ENCODE measurements around the gene ANK2.

The ANK2 gene

GRCh38 chr4:113141901-113142346, 92.5 kb downstream of the ANK2 start:
- H3K4me3 ChIP-seq (ENCODE audit: insufficient read depth, low read length, poor library complexity, severe bottlenecking), result no peak overlapping the region
- H3K36me3 ChIP-seq (ENCODE audit: low read length), result no peaks in the 10 kb centered on the region
- TF ChIP-seq EZH2phosphoT487 (conservative IDR thresholded peaks at IDR 0.05; ENCODE audit: low read length) (no peak), CTCF (IDR thresholded peaks at IDR 0.05; ENCODE audit: insufficient read depth, low read length, poor library complexity, severe bottlenecking) (no peak)
- H3K27me3 ChIP-seq (ENCODE audit: low read length), result no peaks in the 10 kb centered on the region
- H3K9me2 ChIP-seq (replicated peaks; ENCODE audit: insufficient read depth, low read length), result no peaks in the 10 kb centered on the region
- H3K4me2 ChIP-seq (ENCODE audit: low read depth, low read length, poor library complexity, severe bottlenecking), result no peak overlapping the region
- no peaks in the 10 kb centered on the region for H4K20me1 ChIP-seq (ENCODE audit: low read depth, low read length)
- no peak overlapping the region for H3K27ac ChIP-seq (ENCODE audit: low read depth, low read length)
- H3K9me3 ChIP-seq (ENCODE audit: insufficient read depth, low read length), result no peaks in the 10 kb centered on the region
- H3F3A ChIP-seq (ENCODE audit: insufficient read depth), result no peaks in the 10 kb centered on the region
- H2AFZ ChIP-seq (ENCODE audit: low read depth, low read length, severe bottlenecking), result no peak overlapping the region
- no peak overlapping the region for H3K9ac ChIP-seq (ENCODE audit: low read length)
- H3K79me2 ChIP-seq (ENCODE audit: insufficient read depth, low read length), result no peaks in the 10 kb centered on the region

- Histone ChIP-seq H2AFZ (ENCODE audit: low read depth, low read length, severe bottlenecking) (no peak overlapping the region), H3K9ac (ENCODE audit: low read length) (no peak overlapping the region), H4K20me1 (ENCODE audit: low read depth, low read length) (no peaks in the 10 kb centered on the region), H3K27me3 (ENCODE audit: low read length) (no peaks in the 10 kb centered on the region), H3K9me2 (replicated peaks; ENCODE audit: insufficient read depth, low read length) (no peaks in the 10 kb centered on the region), H3K79me2 (ENCODE audit: insufficient read depth, low read length) (no peaks in the 10 kb centered on the region), H3K4me2 (ENCODE audit: low read depth, low read length, poor library complexity, severe bottlenecking) (no peak overlapping the region), H3K27ac (ENCODE audit: low read depth, low read length) (no peak overlapping the region), H3K4me3 (ENCODE audit: insufficient read depth, low read length, poor library complexity, severe bottlenecking) (no peak overlapping the region), H3F3A (ENCODE audit: insufficient read depth) (no peaks in the 10 kb centered on the region), H3K36me3 (ENCODE audit: low read length) (no peaks in the 10 kb centered on the region), H3K9me3 (ENCODE audit: insufficient read depth, low read length) (no peaks in the 10 kb centered on the region)
- TF ChIP-seq CTCF (IDR thresholded peaks at IDR 0.05; ENCODE audit: insufficient read depth, low read length, poor library complexity, severe bottlenecking) (no peak), EZH2phosphoT487 (conservative IDR thresholded peaks at IDR 0.05; ENCODE audit: low read length) (no peak)
Measured at GRCh38 chr4:113142351-113142750, 92.9 kb downstream of the ANK2 start.

- H3K9ac ChIP-seq (ENCODE audit: low read length), result no peak overlapping the region
- no peak overlapping the region for H3K27ac ChIP-seq (ENCODE audit: low read depth, low read length)
- H3K4me2 ChIP-seq (ENCODE audit: low read depth, low read length, poor library complexity, severe bottlenecking), result no peak overlapping the region
- H3K79me2 ChIP-seq (ENCODE audit: insufficient read depth, low read length), result no peaks in the 10 kb centered on the region
- no peaks in the 10 kb centered on the region for H3K9me3 ChIP-seq (ENCODE audit: insufficient read depth, low read length)
- TF ChIP-seq CTCF (IDR thresholded peaks at IDR 0.05; ENCODE audit: insufficient read depth, low read length, poor library complexity, severe bottlenecking) (no peak), EZH2phosphoT487 (conservative IDR thresholded peaks at IDR 0.05; ENCODE audit: low read length) (no peak)
- H3K27me3 ChIP-seq (ENCODE audit: low read length), result no peaks in the 10 kb centered on the region
- H3K9me2 ChIP-seq (replicated peaks; ENCODE audit: insufficient read depth, low read length), result no peaks in the 10 kb centered on the region
- H4K20me1 ChIP-seq (ENCODE audit: low read depth, low read length), result no peaks in the 10 kb centered on the region
- H3K36me3 ChIP-seq (ENCODE audit: low read length), result no peaks in the 10 kb centered on the region
- H2AFZ ChIP-seq (ENCODE audit: low read depth, low read length, severe bottlenecking), result no peak overlapping the region
- H3F3A ChIP-seq (ENCODE audit: insufficient read depth), result no peaks in the 10 kb centered on the region
- no peak overlapping the region for H3K4me3 ChIP-seq (ENCODE audit: insufficient read depth, low read length, poor library complexity, severe bottlenecking)
Measured at GRCh38 chr4:113144091-113144490, 94.6 kb downstream of the ANK2 start.

Measured in SU-DHL-6 (cell line).